ENCODE results near the gene FANCG. TPM values are rescaled to one million over a fixed set of nuclear protein-coding genes. Genes with fewer than 3 reads are reported as not detected.
A peak's percentile ranks its signal among the peaks of the same experiment; 100 is the strongest.

FANCG gene
- total RNA-seq, 1 experiment from 2014 or later = 108 TPM

GRCh38 chr9:35096035-35096849, 16.5 kb upstream of the FANCG start, which contains the start of gene PIGO (continued):
- no peak for TF ChIP-seq ATF1 (CRISPR knock-in tag; IDR thresholded peaks at IDR 0.05)
- no peak for TF ChIP-seq E2F1 (CRISPR knock-in tag; IDR thresholded peaks at IDR 0.05)
- no peak for TF ChIP-seq PRRX2 (CRISPR knock-in tag; IDR thresholded peaks at IDR 0.05)
- peak; percentile 91 for TF ChIP-seq ETV6 (CRISPR knock-in tag; IDR thresholded peaks at IDR 0.05)
- peak; percentile 83; the same call in 1 of the 2 replicates for TF ChIP-seq MAX (CRISPR knock-in tag; IDR thresholded peaks at IDR 0.05)
- TF ChIP-seq ZNF263 (CRISPR knock-in tag; IDR thresholded peaks at IDR 0.05; ENCODE audit: low read depth) = no peak
- TF ChIP-seq ESRRA (CRISPR knock-in tag; IDR thresholded peaks at IDR 0.05; ENCODE audit: borderline replicate concordance) = peak; percentile 89; the same call in 1 of the 2 replicates
- peak; percentile 84 for TF ChIP-seq GABPB1 (CRISPR knock-in tag; IDR thresholded peaks at IDR 0.05)
- TF ChIP-seq FOXP1 (CRISPR knock-in tag; IDR thresholded peaks at IDR 0.05; ENCODE audit: borderline replicate concordance) = peak; percentile 82; the same call in 1 of the 2 replicates
- TF ChIP-seq ZNF121 (CRISPR knock-in tag; IDR thresholded peaks at IDR 0.05) = no peak
- TF ChIP-seq ARID4B (CRISPR knock-in tag; IDR thresholded peaks at IDR 0.05; ENCODE audit: borderline replicate concordance) = peak; percentile 87
- TF ChIP-seq NR1H2 (CRISPR knock-in tag; IDR thresholded peaks at IDR 0.05) = no peak
- no peak for TF ChIP-seq FOXJ3 (CRISPR knock-in tag; IDR thresholded peaks at IDR 0.05; ENCODE audit: borderline replicate concordance)
- TF ChIP-seq CTCF (IDR thresholded peaks at IDR 0.05) = peak; percentile 64
- no peak for TF ChIP-seq GTF2I (CRISPR knock-in tag; conservative IDR thresholded peaks at IDR 0.05)
- peak; percentile 81; the same call in 1 of the 2 replicates for TF ChIP-seq IRF1 (CRISPR knock-in tag; IDR thresholded peaks at IDR 0.05)
- no peak; the same call in 1 of the 2 replicates for TF ChIP-seq ZNF317 (CRISPR knock-in tag; IDR thresholded peaks at IDR 0.05; ENCODE audit: borderline replicate concordance, low read depth)
- 0 out of 2 replicates have a peak, but pooled peaks have one; percentile 53 for TF ChIP-seq PREB (CRISPR knock-in tag; IDR thresholded peaks at IDR 0.05; ENCODE audit: borderline replicate concordance)
- no peak for TF ChIP-seq PRDM15 (CRISPR knock-in tag; IDR thresholded peaks at IDR 0.05)
- TF ChIP-seq ZBTB21 (CRISPR knock-in tag; IDR thresholded peaks at IDR 0.05; ENCODE audit: borderline replicate concordance) = no peak
- TF ChIP-seq CDX4 (CRISPR knock-in tag; IDR thresholded peaks at IDR 0.05; ENCODE audit: borderline replicate concordance) = no peak
- TF ChIP-seq MYBL2 (CRISPR knock-in tag; IDR thresholded peaks at IDR 0.05) = peak; percentile 58; the same call in 1 of the 2 replicates
- TF ChIP-seq ZNF138 (CRISPR knock-in tag; conservative IDR thresholded peaks at IDR 0.05) = peak; percentile 73; the same call in 1 of the 2 replicates
- no peak for TF ChIP-seq MXD4 (CRISPR knock-in tag; IDR thresholded peaks at IDR 0.05; ENCODE audit: borderline replicate concordance)

Data from WTC11 (cell line).